ENCODE results near the gene REEP1. TPM values are rescaled to one million over a fixed set of nuclear protein-coding genes. Genes with fewer than 3 reads are reported as not detected.

The REEP1 gene
- total and polyA plus RNA-seq, 9 of the 15 experiments (the other 6 are each of a cell fraction or from before 2014, with no cell fraction given), result 0.11 to 0.67 (median 0.13) TPM

DNA sequence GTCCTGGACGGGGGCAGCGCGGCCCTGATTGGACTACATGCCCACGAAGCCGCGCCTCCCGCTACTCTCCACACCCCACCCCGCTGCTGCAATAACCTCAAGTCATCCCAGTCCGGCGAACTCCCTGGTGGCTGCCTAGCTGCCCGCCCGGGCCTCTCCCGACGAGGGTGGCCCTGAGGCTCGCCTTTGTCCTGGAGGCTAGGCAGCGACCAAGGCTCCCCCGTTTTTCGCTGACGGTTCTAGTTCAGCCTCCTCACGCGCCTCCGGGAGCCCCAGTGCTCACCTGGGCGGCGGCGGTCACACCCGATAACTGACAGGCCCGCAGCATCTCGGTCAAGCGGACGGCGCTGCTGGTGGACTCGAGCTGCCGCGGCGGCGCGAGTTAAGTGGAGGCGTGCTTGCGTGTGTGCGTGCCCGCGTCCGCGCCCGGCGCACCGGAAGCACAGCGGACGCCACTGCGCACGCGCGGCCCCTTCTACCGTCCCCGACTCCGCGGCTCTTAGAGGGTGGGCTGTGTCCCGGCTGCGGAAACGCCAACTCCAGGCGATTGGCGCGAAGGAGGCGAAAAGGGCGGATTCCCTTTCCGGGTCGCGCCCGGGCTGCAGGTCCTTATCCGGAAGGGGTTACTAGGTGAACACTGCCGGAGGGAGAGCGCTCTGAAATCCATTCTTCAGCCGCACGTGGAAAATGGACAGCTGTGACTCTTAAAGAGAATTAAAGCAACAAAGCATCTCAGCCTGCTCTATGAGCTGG, 142.2 kb downstream of the REEP1 start, which contains the start of gene IMMT (continued):
- TF ChIP-seq, protein P1, sequence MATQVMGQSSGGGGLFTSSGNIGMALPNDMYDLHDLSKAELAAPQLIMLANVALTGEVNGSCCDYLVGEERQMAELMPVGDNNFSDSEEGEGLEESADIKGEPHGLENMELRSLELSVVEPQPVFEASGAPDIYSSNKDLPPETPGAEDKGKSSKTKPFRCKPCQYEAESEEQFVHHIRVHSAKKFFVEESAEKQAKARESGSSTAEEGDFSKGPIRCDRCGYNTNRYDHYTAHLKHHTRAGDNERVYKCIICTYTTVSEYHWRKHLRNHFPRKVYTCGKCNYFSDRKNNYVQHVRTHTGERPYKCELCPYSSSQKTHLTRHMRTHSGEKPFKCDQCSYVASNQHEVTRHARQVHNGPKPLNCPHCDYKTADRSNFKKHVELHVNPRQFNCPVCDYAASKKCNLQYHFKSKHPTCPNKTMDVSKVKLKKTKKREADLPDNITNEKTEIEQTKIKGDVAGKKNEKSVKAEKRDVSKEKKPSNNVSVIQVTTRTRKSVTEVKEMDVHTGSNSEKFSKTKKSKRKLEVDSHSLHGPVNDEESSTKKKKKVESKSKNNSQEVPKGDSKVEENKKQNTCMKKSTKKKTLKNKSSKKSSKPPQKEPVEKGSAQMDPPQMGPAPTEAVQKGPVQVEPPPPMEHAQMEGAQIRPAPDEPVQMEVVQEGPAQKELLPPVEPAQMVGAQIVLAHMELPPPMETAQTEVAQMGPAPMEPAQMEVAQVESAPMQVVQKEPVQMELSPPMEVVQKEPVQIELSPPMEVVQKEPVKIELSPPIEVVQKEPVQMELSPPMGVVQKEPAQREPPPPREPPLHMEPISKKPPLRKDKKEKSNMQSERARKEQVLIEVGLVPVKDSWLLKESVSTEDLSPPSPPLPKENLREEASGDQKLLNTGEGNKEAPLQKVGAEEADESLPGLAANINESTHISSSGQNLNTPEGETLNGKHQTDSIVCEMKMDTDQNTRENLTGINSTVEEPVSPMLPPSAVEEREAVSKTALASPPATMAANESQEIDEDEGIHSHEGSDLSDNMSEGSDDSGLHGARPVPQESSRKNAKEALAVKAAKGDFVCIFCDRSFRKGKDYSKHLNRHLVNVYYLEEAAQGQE (IDR thresholded peaks at IDR 0.05; ENCODE audit: borderline replicate concordance), result no peak
- TF ChIP-seq, protein P1 (CRISPR knock-in tag; IDR thresholded peaks at IDR 0.05; ENCODE audit: low read depth), result peak; percentile 88
- TF ChIP-seq, protein P2, sequence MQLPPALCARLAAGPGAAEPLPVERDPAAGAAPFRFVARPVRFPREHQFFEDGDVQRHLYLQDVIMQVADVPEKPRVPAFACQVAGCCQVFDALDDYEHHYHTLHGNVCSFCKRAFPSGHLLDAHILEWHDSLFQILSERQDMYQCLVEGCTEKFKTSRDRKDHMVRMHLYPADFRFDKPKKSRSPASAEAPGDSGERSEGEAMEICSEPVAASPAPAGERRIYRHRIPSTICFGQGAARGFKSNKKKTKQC (CRISPR knock-in tag; IDR thresholded peaks at IDR 0.05), result peak; percentile 84
- TF ChIP-seq CBX1 (IDR thresholded peaks at IDR 0.05; ENCODE audit: low read depth) (no peak; the same call in 1 of the 2 replicates), ZNF583 (CRISPR knock-in tag; IDR thresholded peaks at IDR 0.05) (peak; percentile 68; the same call in 1 of the 2 replicates), CBX5 (IDR thresholded peaks at IDR 0.05; ENCODE audit: borderline replicate concordance, low read depth) (no peak), HNRNPUL1 (IDR thresholded peaks at IDR 0.05; ENCODE audit: low read length) (no peak), HDAC8 (tag; IDR thresholded peaks at IDR 0.05) (no peak), HNRNPH1 (optimal IDR thresholded peaks at IDR 0.05; ENCODE audit: low read depth, low read length) (no peak), MTA1 (IDR thresholded peaks at IDR 0.05; ENCODE audit: borderline replicate concordance) (no peak), SRSF7 (optimal IDR thresholded peaks at IDR 0.05; ENCODE audit: low read depth, low read length) (no peak), TRIM28 (IDR thresholded peaks at IDR 0.05) (no peak), POU5F1 (IDR thresholded peaks at IDR 0.05; ENCODE audit: borderline replicate concordance, low read depth, low read length, partially characterized antibody) (no peak), ZNF232 (CRISPR knock-in tag; IDR thresholded peaks at IDR 0.05) (no peak)
- TF ChIP-seq, protein P3, sequence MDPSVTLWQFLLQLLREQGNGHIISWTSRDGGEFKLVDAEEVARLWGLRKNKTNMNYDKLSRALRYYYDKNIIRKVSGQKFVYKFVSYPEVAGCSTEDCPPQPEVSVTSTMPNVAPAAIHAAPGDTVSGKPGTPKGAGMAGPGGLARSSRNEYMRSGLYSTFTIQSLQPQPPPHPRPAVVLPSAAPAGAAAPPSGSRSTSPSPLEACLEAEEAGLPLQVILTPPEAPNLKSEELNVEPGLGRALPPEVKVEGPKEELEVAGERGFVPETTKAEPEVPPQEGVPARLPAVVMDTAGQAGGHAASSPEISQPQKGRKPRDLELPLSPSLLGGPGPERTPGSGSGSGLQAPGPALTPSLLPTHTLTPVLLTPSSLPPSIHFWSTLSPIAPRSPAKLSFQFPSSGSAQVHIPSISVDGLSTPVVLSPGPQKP (CRISPR knock-in tag; IDR thresholded peaks at IDR 0.05), result no peak
- TF ChIP-seq, protein P4, sequence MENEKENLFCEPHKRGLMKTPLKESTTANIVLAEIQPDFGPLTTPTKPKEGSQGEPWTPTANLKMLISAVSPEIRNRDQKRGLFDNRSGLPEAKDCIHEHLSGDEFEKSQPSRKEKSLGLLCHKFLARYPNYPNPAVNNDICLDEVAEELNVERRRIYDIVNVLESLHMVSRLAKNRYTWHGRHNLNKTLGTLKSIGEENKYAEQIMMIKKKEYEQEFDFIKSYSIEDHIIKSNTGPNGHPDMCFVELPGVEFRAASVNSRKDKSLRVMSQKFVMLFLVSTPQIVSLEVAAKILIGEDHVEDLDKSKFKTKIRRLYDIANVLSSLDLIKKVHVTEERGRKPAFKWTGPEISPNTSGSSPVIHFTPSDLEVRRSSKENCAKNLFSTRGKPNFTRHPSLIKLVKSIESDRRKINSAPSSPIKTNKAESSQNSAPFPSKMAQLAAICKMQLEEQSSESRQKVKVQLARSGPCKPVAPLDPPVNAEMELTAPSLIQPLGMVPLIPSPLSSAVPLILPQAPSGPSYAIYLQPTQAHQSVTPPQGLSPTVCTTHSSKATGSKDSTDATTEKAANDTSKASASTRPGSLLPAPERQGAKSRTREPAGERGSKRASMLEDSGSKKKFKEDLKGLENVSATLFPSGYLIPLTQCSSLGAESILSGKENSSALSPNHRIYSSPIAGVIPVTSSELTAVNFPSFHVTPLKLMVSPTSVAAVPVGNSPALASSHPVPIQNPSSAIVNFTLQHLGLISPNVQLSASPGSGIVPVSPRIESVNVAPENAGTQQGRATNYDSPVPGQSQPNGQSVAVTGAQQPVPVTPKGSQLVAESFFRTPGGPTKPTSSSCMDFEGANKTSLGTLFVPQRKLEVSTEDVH (IDR thresholded peaks at IDR 0.05; ENCODE audit: low read depth, partially characterized antibody), result peak; percentile 87
